ENCODE results near the gene CDK7.
"Not testable (repeated sequence)": the region's sequence is repeated elsewhere in the genome, so short reads cannot be mapped to it uniquely, and the experiment has no call there.

The CDK7 gene

GRCh38 chr5:69231851-69232250, 2.8 kb upstream of the CDK7 start:
- Histone ChIP-seq H3K79me2 (ENCODE audit: control insufficient read depth, low read length) (peaks cover 18% of the 10 kb centered on the region), H3K36me3 (ENCODE audit: control insufficient read depth, low read length) (peaks cover 37% of the 10 kb centered on the region), H3F3A (ENCODE audit: control insufficient read depth, insufficient read depth) (peaks cover 10% of the 10 kb centered on the region), H3K27me3 (ENCODE audit: control insufficient read depth, low read length) (no peaks in the 10 kb centered on the region), H3K27ac (ENCODE audit: low read depth, low read length) (no peak overlapping the region), H4K20me1 (ENCODE audit: control insufficient read depth, insufficient read depth, low read depth, low read length) (no peaks in the 10 kb centered on the region), H3K4me1 (ENCODE audit: control insufficient read depth, low read length) (peaks cover 15% of the 10 kb centered on the region), H3K4me2 (ENCODE audit: low read length) (no peak overlapping the region), H3K4me3 (ENCODE audit: low read length) (no peak overlapping the region), H3K9me3 (ENCODE audit: control insufficient read depth, insufficient read depth, low read length) (no peaks in the 10 kb centered on the region), H3K9me2 (replicated peaks; ENCODE audit: control insufficient read depth, low read length) (no peaks in the 10 kb centered on the region)
- TF ChIP-seq EZH2phosphoT487 (IDR thresholded peaks at IDR 0.05; ENCODE audit: borderline replicate concordance, low read length): no peak
- no peak for TF ChIP-seq CTCF (IDR thresholded peaks at IDR 0.05; ENCODE audit: low read depth, low read length, poor library complexity, severe bottlenecking)

DNA sequence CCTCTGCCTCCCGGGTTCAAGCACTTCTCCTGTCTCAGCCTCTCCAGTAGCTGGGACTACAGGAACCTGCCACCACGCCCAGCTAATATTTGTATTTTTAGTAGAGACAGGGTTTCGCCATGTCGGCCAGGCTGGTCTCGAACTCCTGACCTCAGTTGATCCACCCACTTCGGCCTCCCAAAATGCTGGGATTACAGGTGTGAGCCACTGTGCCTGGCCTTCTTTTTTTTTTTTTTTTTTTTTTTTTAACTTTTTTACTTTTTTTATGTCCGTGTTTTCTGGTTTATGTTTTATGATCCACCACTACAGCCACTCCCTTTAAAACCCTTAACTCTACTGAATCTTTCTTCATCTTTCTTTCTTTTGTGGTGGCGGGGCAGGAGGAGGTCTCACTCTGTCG, 2.0 kb downstream of the CDK7 start:
- H3K27me3 ChIP-seq (ENCODE audit: control insufficient read depth, low read length); H3K4me3 ChIP-seq (ENCODE audit: low read length); H3K9me2 ChIP-seq (replicated peaks; ENCODE audit: control insufficient read depth, low read length); H3K9me3 ChIP-seq (ENCODE audit: control insufficient read depth, insufficient read depth, low read length); H4K20me1 ChIP-seq (ENCODE audit: control insufficient read depth, insufficient read depth, low read depth, low read length); H3F3A ChIP-seq (ENCODE audit: control insufficient read depth, insufficient read depth); H3K27ac ChIP-seq (ENCODE audit: low read depth, low read length): not testable (repeated sequence)
- Histone ChIP-seq H3K79me2 (ENCODE audit: control insufficient read depth, low read length) (peaks cover 57% of the 10 kb centered on the region), H3K4me1 (ENCODE audit: control insufficient read depth, low read length) (peaks cover 21% of the 10 kb centered on the region), H3K36me3 (ENCODE audit: control insufficient read depth, low read length) (peaks cover 47% of the 10 kb centered on the region), H3K4me2 (ENCODE audit: low read length) (peak overlapping the region; percentile 17)

- TF ChIP-seq EZH2phosphoT487 (IDR thresholded peaks at IDR 0.05; ENCODE audit: borderline replicate concordance, low read length) (no peak), CTCF (IDR thresholded peaks at IDR 0.05; ENCODE audit: low read depth, low read length, poor library complexity, severe bottlenecking) (no peak)
- Histone ChIP-seq H3K27ac (ENCODE audit: low read depth, low read length) (no peak overlapping the region), H3K9me2 (replicated peaks; ENCODE audit: control insufficient read depth, low read length) (no peaks in the 10 kb centered on the region), H3F3A (ENCODE audit: control insufficient read depth, insufficient read depth) (peaks cover 3% of the 10 kb centered on the region; the same call in 1 of the 2 replicates), H3K4me2 (ENCODE audit: low read length) (peak overlapping the region; percentile 17; the same call in 1 of the 2 replicates), H3K4me1 (ENCODE audit: control insufficient read depth, low read length) (peaks cover 21% of the 10 kb centered on the region), H3K79me2 (ENCODE audit: control insufficient read depth, low read length) (peaks cover 69% of the 10 kb centered on the region), H3K36me3 (ENCODE audit: control insufficient read depth, low read length) (peaks cover 56% of the 10 kb centered on the region), H3K27me3 (ENCODE audit: control insufficient read depth, low read length) (no peaks in the 10 kb centered on the region), H4K20me1 (ENCODE audit: control insufficient read depth, insufficient read depth, low read depth, low read length) (no peaks in the 10 kb centered on the region; the same call in 1 of the 2 replicates), H3K9me3 (ENCODE audit: control insufficient read depth, insufficient read depth, low read length) (peaks cover 3% of the 10 kb centered on the region; the same call in 1 of the 2 replicates), H3K4me3 (ENCODE audit: low read length) (no peak overlapping the region)
Observed at GRCh38 chr5:69237877-69238276, 3.2 kb downstream of the CDK7 start.

GRCh38 chr5:69238760-69239251, 4.1 kb downstream of the CDK7 start:
- Histone ChIP-seq H3F3A (ENCODE audit: control insufficient read depth, insufficient read depth) (peaks cover under 1% of the 10 kb centered on the region; the same call in 1 of the 2 replicates), H3K4me1 (ENCODE audit: control insufficient read depth, low read length) (peaks cover 21% of the 10 kb centered on the region), H3K27ac (ENCODE audit: low read depth, low read length) (no peak overlapping the region), H4K20me1 (ENCODE audit: control insufficient read depth, insufficient read depth, low read depth, low read length) (no peaks in the 10 kb centered on the region; the same call in 1 of the 2 replicates), H3K9me3 (ENCODE audit: control insufficient read depth, insufficient read depth, low read length) (peaks cover 3% of the 10 kb centered on the region; the same call in 1 of the 2 replicates), H3K27me3 (ENCODE audit: control insufficient read depth, low read length) (no peaks in the 10 kb centered on the region), H3K9me2 (replicated peaks; ENCODE audit: control insufficient read depth, low read length) (no peaks in the 10 kb centered on the region), H3K79me2 (ENCODE audit: control insufficient read depth, low read length) (peaks cover 78% of the 10 kb centered on the region), H3K36me3 (ENCODE audit: control insufficient read depth, low read length) (peaks cover 58% of the 10 kb centered on the region), H3K4me3 (ENCODE audit: low read length) (no peak overlapping the region), H3K4me2 (ENCODE audit: low read length) (no peak overlapping the region)
- TF ChIP-seq CTCF (IDR thresholded peaks at IDR 0.05; ENCODE audit: low read depth, low read length, poor library complexity, severe bottlenecking) (no peak), EZH2phosphoT487 (IDR thresholded peaks at IDR 0.05; ENCODE audit: borderline replicate concordance, low read length) (no peak)
